ENCODE data around the gene KRT20. TPM values are rescaled to one million over a fixed set of nuclear protein-coding genes. Genes with fewer than 3 reads are reported as not detected.

The KRT20 gene
- total and polyA plus RNA-seq, 2 of the 13 experiments (the other 11 are each of a cell fraction or from before 2014, with no cell fraction given) = 0.13 to 0.20 TPM

DNA sequence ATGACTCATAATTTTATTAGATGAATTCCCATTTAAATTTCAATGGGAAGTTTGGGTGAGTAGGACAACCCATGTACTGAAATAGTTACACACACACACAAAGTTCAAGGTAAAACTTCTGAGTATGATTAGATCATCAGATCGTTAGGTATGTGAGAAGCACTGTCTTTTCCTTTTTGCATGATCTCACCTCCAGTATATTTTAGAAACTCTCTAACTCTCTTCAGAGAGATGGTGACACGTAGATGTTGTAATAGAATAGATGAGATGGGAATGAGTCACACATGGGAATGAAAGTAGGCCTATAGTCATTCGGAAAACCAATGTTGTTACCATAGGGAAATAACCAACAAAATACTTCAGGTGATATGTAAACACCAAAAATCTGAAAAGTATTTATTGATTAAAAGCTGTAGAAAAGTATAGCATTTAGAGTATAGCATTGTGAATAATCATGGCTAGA, 30.2 kb upstream of the KRT20 start (continued):
- TF ChIP-seq ZNF530 (CRISPR knock-in tag; IDR thresholded peaks at IDR 0.05; ENCODE audit: low read depth) (no peak), FOXK2 (IDR thresholded peaks at IDR 0.05) (peak; percentile 53; the same call in 1 of the 2 replicates), RXRA (CRISPR knock-in tag; IDR thresholded peaks at IDR 0.05) (no peak), RARA (CRISPR knock-in tag; IDR thresholded peaks at IDR 0.05) (peak; percentile 93), ZNF142 (CRISPR knock-in tag; IDR thresholded peaks at IDR 0.05) (no peak), KDM6A (CRISPR knock-in tag; IDR thresholded peaks at IDR 0.05; ENCODE audit: low read depth) (0 out of 2 replicates have a peak, but pooled peaks have one; percentile 16), FLYWCH1 (CRISPR knock-in tag; IDR thresholded peaks at IDR 0.05) (no peak), ZNF382 (CRISPR knock-in tag; IDR thresholded peaks at IDR 0.05; ENCODE audit: borderline replicate concordance) (no peak), ZFY (CRISPR knock-in tag; IDR thresholded peaks at IDR 0.05) (no peak), NCOA5 (CRISPR knock-in tag; IDR thresholded peaks at IDR 0.05) (no peak), ZNF703 (CRISPR knock-in tag; IDR thresholded peaks at IDR 0.05; ENCODE audit: borderline replicate concordance) (no peak), ATF7 (IDR thresholded peaks at IDR 0.05) (peak; percentile 92), ATF7 (CRISPR knock-in tag; IDR thresholded peaks at IDR 0.05) (no peak), ZMYM3 (CRISPR knock-in tag; IDR thresholded peaks at IDR 0.05) (no peak), STAG1 (CRISPR knock-in tag; IDR thresholded peaks at IDR 0.05) (peak; percentile 9; the same call in 1 of the 2 replicates), SOX13 (IDR thresholded peaks at IDR 0.05) (no peak), SOX13 (CRISPR knock-in tag; conservative IDR thresholded peaks at IDR 0.05 in 1 of 2, IDR thresholded peaks at IDR 0.05 in 1 of 2) (peak in 1 of 2 experiments; percentile 53; a peak in 2 of 4 replicates), ISX (CRISPR knock-in tag; conservative IDR thresholded peaks at IDR 0.05) (no peak), FOSL2 (CRISPR knock-in tag; IDR thresholded peaks at IDR 0.05) (peak; percentile 87), GMEB2 (CRISPR knock-in tag; IDR thresholded peaks at IDR 0.05; ENCODE audit: low read depth) (no peak)
- TF ChIP-seq, protein P1, sequence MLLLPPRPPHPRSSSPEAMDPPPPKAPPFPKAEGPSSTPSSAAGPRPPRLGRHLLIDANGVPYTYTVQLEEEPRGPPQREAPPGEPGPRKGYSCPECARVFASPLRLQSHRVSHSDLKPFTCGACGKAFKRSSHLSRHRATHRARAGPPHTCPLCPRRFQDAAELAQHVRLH (CRISPR knock-in tag; IDR thresholded peaks at IDR 0.05; ENCODE audit: borderline replicate concordance, low read depth) = no peak
- TF ChIP-seq, protein P2, sequence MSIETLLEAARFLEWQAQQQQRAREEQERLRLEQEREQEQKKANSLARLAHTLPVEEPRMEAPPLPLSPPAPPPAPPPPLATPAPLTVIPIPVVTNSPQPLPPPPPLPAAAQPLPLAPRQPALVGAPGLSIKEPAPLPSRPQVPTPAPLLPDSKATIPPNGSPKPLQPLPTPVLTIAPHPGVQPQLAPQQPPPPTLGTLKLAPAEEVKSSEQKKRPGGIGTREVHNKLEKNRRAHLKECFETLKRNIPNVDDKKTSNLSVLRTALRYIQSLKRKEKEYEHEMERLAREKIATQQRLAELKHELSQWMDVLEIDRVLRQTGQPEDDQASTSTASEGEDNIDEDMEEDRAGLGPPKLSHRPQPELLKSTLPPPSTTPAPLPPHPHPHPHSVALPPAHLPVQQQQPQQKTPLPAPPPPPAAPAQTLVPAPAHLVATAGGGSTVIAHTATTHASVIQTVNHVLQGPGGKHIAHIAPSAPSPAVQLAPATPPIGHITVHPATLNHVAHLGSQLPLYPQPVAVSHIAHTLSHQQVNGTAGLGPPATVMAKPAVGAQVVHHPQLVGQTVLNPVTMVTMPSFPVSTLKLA (IDR thresholded peaks at IDR 0.05) = no peak

All from HepG2 (cell line).